Measurements from ENCODE around the gene PLA2G5.

DNA sequence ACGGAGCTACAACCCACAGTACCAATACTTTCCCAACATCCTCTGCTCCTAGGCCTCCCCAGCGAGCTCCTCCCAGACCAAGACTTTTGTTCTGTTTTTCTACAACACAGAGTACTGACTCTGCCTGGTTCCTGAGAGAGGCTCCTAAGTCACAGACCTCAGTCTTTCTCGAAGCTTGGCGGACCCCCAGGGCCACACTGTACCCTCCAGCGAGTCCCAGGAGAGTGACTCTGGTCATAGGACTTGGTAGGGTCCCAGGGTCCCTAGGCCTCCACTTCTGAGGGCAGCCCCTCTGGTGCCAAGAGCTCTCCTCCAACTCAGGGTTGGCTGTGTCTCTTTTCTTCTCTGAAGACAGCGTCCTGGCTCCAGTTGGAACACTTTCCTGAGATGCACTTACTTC, 20.6 kb downstream of the PLA2G5 start:
- TF ChIP-seq JUND (CRISPR knock-in tag; IDR thresholded peaks at IDR 0.05) (no peak), RFX5 (IDR thresholded peaks at IDR 0.05; ENCODE audit: low read depth, low read length) (no peak), STAT5B (CRISPR knock-in tag; IDR thresholded peaks at IDR 0.05) (no peak), ZNF33A (CRISPR knock-in tag; IDR thresholded peaks at IDR 0.05; ENCODE audit: borderline replicate concordance) (no peak), NCOA1 (CRISPR knock-in tag; IDR thresholded peaks at IDR 0.05) (no peak), SIN3A (IDR thresholded peaks at IDR 0.05; ENCODE audit: borderline replicate concordance, low read depth, low read length) (no peak), POLR2A (IDR thresholded peaks at IDR 0.05; ENCODE audit: insufficient read depth in 1 of 2, low read depth in 2 of 2, low read length in 2 of 2) (no peak), NR1H2 (CRISPR knock-in tag; IDR thresholded peaks at IDR 0.05; ENCODE audit: borderline replicate concordance, low read depth) (no peak), MAZ (IDR thresholded peaks at IDR 0.05; ENCODE audit: borderline replicate concordance, low read depth, low read length) (no peak), MAZ (CRISPR knock-in tag; IDR thresholded peaks at IDR 0.05; ENCODE audit: low read depth) (no peak)
- TF ChIP-seq, protein P1, sequence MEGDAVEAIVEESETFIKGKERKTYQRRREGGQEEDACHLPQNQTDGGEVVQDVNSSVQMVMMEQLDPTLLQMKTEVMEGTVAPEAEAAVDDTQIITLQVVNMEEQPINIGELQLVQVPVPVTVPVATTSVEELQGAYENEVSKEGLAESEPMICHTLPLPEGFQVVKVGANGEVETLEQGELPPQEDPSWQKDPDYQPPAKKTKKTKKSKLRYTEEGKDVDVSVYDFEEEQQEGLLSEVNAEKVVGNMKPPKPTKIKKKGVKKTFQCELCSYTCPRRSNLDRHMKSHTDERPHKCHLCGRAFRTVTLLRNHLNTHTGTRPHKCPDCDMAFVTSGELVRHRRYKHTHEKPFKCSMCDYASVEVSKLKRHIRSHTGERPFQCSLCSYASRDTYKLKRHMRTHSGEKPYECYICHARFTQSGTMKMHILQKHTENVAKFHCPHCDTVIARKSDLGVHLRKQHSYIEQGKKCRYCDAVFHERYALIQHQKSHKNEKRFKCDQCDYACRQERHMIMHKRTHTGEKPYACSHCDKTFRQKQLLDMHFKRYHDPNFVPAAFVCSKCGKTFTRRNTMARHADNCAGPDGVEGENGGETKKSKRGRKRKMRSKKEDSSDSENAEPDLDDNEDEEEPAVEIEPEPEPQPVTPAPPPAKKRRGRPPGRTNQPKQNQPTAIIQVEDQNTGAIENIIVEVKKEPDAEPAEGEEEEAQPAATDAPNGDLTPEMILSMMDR (CRISPR knock-in tag; IDR thresholded peaks at IDR 0.05), result no peak
- TF ChIP-seq, protein P2, sequence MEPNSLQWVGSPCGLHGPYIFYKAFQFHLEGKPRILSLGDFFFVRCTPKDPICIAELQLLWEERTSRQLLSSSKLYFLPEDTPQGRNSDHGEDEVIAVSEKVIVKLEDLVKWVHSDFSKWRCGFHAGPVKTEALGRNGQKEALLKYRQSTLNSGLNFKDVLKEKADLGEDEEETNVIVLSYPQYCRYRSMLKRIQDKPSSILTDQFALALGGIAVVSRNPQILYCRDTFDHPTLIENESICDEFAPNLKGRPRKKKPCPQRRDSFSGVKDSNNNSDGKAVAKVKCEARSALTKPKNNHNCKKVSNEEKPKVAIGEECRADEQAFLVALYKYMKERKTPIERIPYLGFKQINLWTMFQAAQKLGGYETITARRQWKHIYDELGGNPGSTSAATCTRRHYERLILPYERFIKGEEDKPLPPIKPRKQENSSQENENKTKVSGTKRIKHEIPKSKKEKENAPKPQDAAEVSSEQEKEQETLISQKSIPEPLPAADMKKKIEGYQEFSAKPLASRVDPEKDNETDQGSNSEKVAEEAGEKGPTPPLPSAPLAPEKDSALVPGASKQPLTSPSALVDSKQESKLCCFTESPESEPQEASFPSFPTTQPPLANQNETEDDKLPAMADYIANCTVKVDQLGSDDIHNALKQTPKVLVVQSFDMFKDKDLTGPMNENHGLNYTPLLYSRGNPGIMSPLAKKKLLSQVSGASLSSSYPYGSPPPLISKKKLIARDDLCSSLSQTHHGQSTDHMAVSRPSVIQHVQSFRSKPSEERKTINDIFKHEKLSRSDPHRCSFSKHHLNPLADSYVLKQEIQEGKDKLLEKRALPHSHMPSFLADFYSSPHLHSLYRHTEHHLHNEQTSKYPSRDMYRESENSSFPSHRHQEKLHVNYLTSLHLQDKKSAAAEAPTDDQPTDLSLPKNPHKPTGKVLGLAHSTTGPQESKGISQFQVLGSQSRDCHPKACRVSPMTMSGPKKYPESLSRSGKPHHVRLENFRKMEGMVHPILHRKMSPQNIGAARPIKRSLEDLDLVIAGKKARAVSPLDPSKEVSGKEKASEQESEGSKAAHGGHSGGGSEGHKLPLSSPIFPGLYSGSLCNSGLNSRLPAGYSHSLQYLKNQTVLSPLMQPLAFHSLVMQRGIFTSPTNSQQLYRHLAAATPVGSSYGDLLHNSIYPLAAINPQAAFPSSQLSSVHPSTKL (CRISPR knock-in tag; IDR thresholded peaks at IDR 0.05), result no peak
